GM18870 (cell line): ENCODE measurements around the gene CD151.

Experiments
- ATAC-seq: cut with Tn5 transposase; IDR thresholded peaks from one replicate; pipeline ENCODE4 v1.9.1; 2021; ENCODE audit warnings: moderate library complexity; ENCODE audit not compliant: unreplicated experiment

CD151 gene

DNA sequence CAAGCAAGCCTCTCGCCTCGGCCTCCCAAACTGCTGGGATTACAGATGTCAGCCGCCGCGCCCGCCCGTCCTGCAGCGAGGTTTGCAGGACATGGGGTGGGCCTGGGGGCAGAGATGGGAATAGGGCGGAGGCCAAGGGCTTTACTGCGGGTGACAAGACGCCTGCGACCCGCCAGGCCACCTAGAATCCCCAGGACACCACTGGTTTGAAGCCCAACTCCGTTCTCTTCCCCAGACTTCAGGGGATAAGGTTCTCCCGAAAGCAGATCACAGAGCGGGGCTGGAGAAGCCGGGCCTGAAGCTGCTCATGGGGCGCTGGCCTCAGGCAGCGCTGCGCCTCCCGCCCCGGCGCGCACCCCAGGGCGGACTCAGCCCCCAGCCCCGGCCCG is 9.2 kb downstream of the CD151 start:
- ATAC-seq: no peak

DNA sequence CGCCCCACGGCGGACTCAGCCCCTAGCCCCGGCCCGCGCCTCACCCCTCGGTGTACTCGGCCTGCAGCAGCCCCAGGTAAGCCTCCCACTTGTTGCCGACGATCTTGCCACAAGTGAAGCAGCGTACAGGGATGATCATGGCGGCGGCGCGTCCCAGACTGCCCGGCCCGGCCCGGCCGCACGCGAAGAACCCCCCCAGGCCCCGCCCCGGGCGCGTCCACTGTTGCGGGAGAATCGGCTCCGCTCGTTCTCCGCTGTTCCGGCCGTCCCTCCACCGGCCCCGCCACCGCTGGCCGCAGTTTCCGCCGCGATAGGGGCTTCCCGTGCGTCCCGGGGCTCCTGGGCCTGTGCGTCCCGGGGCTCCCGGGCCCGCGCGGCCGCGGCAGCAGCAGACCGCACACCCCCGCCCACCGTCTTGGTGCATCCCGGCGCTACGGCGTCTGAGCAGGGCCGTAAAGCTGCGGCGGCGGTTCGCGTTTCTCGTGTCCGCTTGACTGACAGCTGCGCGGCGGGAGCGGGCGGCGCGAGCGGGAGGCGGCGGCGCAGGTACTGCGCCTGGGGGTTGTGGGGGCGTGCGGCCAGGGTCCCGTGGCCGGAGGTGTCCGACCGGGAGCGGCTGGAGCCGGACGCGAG is 9.7 kb downstream of the CD151 start, which contains the start of the genes POLR2L and TSPAN4:
Gene POLR2L, minus strand, starts transcription at position 160 of the 633 bp plus-strand sequence. Its CDS starts 21 bp downstream, at position 139.
Gene TSPAN4, plus strand, starts transcription at position 483 of the 633 bp plus-strand sequence. CDS start 7,453 bp downstream, outside the sequence.
- ATAC-seq: no peak

- ATAC-seq: no peak
These were observed 10.5 kb downstream of the CD151 start for GRCh38 chr11:843086-843734.

DNA sequence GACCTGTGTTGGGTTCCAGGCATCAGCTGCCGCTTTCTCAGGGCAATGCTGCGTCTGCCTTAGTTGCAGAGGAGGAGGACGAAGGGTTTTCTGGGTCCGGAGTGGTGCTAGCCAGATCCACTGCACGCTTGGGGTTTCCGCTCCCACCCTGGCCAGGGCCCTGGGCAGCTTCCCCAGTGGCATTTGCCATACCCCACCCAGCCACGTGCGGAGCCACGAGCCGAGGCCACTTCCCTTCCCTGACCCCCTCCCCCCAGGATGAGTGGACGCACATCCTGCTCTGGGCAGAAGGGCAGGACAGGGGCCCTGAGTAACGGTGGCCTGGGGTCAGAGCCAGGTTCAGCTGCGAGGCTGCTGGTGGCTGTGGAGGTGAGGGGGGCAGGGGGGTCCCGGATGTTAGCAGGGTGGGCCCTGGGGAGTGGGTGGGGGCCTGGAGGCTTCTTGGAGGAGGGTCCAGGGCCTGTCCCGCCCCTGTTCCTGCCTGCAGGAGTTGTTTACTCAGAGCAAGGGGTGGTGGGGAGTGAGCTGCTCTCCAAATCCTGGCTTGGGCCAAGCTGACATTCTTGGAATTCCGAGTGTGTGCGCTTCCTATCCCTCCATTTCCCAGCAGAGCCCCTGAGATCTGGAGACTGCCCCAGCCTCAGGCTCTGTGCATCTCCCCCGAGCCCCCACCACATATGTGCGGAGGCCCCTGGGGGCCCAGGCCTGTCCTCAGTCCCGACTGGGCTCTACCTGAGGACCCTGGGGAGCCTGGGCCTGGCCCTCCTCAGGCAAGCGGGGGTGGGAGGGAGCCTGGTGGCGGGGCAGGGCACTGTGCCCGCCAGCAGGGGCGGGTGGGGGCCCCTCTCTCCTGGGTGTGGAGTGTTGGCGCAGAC is 11.3 kb downstream of the CD151 start:
- no peak for ATAC-seq

DNA sequence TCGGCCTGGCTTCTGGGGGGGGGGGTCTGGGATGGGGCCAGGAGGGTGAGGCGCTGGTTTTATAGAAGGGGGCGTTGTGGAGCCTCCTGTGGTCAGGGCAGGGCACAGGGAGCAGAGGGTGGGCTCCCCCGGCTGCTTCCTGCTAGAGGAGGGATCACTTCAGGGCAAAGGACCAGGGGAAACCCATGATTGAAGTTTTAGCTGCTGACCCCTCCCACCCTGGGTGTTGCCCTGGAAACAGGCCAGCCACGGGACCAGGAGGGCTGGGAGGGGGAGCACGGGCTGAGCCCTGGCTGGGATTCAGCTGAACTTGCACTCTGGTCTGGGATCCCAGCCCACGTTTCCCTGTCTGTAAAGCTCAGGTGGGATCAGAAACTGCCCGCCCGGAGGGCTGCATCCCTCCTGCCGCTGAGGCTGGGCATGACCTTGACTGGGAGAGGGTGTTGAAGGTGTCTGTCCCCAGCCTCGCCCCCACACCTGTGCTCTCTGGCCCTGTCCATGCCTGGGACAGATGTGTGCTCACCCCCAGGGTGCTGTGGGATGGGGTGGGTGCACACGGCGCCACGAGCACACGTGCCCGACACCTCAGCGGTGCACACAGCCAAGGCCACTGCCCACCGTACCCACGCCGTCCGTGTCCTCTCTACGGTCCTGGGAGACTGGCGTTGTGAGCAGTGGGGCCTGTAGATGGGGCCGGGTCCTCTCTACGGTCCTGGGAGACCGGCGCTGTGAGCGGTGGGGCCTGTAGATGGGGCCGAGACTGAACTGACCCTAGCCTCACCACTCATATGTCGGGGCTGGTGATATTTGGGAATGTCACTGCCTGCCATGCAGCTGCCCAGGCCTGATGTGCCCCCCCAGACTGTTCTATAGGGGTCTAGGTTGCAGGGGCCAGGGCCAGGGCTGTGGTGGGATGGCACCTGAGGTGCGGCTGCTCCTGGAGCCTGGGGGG is 12.2 kb downstream of the CD151 start:
- no peak for ATAC-seq

GRCh38 chr11:845872-846495 is 13.2 kb downstream of the CD151 start:
- no peak for ATAC-seq

GRCh38 chr11:846496-847098 is 13.8 kb downstream of the CD151 start:
- no peak for ATAC-seq

GRCh38 chr11:847876-848275 is 15.1 kb downstream of the CD151 start:
- ATAC-seq: no peak

GRCh38 chr11:848380-848931 is 15.7 kb downstream of the CD151 start:
- no peak for ATAC-seq

DNA sequence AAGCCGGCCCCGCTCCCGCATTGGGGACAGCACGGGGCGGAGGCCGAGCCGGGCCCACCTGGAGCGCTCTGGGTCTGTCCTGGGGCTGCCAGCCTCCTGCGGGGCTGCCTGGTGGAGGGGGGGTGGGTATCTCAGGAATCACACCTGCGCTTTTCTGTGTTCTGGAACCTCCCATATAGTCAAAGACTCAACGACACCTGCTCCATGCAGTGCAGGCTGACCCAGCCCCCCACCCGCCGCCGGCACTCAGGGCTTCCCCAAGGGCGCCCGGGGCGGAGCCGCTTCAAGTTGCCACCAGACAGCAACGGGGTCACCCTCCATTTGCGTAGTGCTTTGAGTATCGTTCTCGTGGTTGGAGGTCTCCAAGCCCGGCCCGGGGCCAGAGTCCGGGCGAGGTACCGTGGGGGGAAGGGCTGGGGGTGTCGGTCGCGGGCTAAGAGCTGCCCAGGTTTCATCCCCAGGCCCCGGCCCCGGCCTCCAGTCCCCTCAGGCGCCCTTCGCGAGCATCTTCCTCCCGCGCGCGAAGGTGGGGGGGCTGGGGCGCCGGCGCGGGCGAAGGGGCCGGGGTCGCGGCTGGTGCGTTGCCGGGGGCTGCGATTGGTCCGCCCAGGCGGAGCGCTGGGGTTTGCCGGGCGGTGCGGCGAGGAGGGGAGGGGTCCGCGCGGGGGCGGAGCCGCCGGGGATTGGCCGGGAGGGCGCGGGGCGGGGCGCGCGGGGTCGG is 16.5 kb downstream of the CD151 start:
- no peak for ATAC-seq

DNA sequence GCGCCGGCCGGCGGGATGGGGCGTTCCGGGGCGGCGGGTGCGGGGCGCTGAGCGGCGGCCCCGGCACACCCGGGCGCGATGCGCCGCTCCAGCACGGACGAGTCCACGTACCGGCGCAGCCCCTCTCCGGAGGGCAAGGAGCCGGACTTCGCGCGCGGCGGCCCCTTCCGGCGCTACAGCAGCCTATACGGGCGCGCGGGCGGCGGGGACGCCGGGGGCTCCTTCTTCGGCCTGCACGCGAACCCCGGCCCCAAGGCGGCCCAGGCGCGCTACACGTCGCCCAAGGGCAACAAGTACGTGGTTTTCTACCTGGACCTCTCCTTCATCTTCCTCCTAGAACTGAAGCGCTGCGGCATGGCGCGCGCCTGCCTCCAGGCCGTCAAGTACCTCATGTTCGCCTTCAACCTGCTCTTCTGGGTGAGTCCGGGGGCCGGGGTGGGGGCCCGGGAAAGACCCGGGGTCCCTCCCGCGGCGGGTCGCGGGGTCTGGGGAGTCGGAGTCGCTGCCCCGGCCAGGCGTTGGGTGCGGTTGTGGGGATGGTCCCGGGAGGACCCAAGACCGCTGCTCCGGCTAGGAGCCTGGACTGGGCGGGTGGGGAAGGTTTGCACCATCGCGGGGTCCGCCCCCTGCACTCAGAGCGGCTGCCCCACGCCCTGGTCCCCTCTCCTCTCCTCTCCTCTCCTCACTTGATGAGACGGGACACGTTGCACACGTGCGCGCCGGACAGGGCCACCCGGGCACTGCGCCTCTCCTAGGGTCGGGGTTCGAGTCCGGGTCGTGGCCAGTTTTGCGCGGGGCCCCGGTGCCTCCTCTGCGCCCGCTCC is 17.4 kb downstream of the CD151 start:
- no peak for ATAC-seq

GRCh38 chr11:850775-851763 is 18.3 kb downstream of the CD151 start:
- no peak for ATAC-seq

DNA sequence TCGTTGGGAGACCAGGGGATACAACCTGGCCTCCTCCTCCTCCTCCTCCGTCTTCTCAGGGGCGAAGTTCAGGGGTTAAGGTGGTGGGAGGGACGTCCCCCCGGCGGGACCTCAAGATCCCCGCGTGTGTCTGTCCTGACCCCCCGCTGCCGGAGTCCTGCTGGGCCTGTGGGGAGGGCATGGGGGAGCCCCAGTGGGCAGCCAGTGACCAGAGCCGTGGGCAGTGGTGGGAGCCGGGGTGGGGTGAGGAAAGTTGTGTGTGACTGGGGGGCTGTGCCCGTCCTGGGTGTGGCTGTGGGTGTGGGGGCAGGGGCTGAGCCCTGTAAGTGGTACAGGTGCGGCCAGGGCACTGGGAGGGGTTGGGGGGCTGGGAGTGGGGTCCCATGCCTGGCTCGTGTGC is 20.0 kb downstream of the CD151 start:
- ATAC-seq: no peak

- ATAC-seq: no peak
These were observed 21.1 kb downstream of the CD151 start for GRCh38 chr11:853682-854448.

GRCh38 chr11:854601-855329 is 22.0 kb downstream of the CD151 start:
- ATAC-seq: no peak
